Activated CD4-positive, alpha-beta T cell treated with anti-CD3 and anti-CD28 coated beads for 36 hours (primary cell): ENCODE data around the gene POC5. TPM values are rescaled to one million over a fixed set of nuclear protein-coding genes. Genes with fewer than 3 reads are reported as not detected.
"Not testable (repeated sequence)": the region's sequence is repeated elsewhere in the genome, so short reads cannot be mapped to it uniquely, and the experiment has no call there.

ENCODE experiments used
- ATAC-seq: fragments of 200-7000 bp; cut with Tn5 transposase; one replicate; pipeline ENCODE4 v1.10.0; 2021; ENCODE audit warnings: mild to moderate bottlenecking, moderate library complexity
- CTCF ChIA-PET: fragments of 350-600 bp; sonication (Branson Sonifier 250); formaldehyde crosslinking; loops from one replicate; lab custom pipeline; 2021; ENCODE audit warnings: antibody characterized with exemption; lab: Charles Lee
- POLR2A ChIA-PET: fragments of 350-600 bp; sonication (Branson Sonifier 250); formaldehyde crosslinking; loops from one replicate; lab custom pipeline; 2021; ENCODE audit warnings: antibody characterized with exemption, inconsistent platforms; lab: Charles Lee
- DNase-seq: peaks from one replicate; pipeline ENCODE4 v3.0.0-alpha.2; 2020
- H3K27ac Mint-ChIP-seq: one replicate; pipeline ENCODE4 v1.8.0; 2021; ENCODE audit warnings: mixed read lengths
- H3K27me3 Mint-ChIP-seq: one replicate; pipeline ENCODE4 v1.8.0; 2021; ENCODE audit warnings: mixed read lengths
- H3K36me3 Mint-ChIP-seq: one replicate; pipeline ENCODE4 v1.8.0; 2021; ENCODE audit warnings: low read depth, mixed read lengths
- H3K4me1 Mint-ChIP-seq: one replicate; pipeline ENCODE4 v1.8.0; 2021; ENCODE audit warnings: mixed read lengths
- H3K4me3 Mint-ChIP-seq: one replicate; pipeline ENCODE4 v1.8.0; 2021; ENCODE audit warnings: mild to moderate bottlenecking, moderate library complexity, mixed read lengths
- H3K9me3 Mint-ChIP-seq: one replicate; pipeline ENCODE4 v1.8.0; 2021; ENCODE audit warnings: low read depth, mixed read lengths
- intact Hi-C, 2 experiments: fragments of 100-400 bp; cut with DNase I in 1 of 2; cut with micrococcal nuclease in 1 of 2; formaldehyde crosslinking; loops; one replicate each; pipeline versions ENCODE4 v1.14.2 to v1.15.1; 2022 to 2024; cut with DNase I, micrococcal nuclease
- total RNA-seq, 2 experiments: library from RNA; stranded (reverse); gene quantifications; one replicate each; pipeline ENCODE4 v1.2.3, GENCODE V29; 2021

The POC5 gene
- total RNA-seq, 2 experiments from 2014 or later, result 20.2 to 20.3 TPM

DNA sequence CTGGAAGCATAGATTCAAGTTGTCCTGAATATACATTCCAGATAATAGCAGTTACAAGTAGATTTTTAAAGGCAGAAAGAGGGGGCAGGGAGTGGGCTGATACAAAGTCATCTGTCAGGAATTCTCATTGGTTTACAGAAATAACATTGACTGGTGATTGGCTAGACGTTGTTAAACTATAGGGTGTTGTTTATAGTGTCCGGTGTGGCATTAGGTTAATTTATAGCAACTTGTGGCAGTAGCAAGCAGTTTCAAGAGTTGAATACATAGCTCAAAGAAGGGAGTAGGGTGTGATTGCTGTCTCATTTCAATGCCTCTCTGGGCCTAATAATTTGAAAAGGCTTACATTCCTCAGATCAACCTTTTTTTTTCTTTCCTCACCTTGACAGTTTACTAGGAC, 10.7 kb upstream of the POC5 start:
- H3K4me1 Mint-ChIP-seq, result no peaks in the 10 kb centered on the region
- ChIA-PET CTCF (interaction anchor here (1.4 kb wide), 1 partner anchor 9 kb away, joined by 4 read pairs; no protein-coding TSS in a partner anchor), POLR2A (no interaction called here)
- H3K4me3 Mint-ChIP-seq, result no peak overlapping the region
- peaks cover 9% of the 10 kb centered on the region for H3K27me3 Mint-ChIP-seq
- DNase-seq (no peak), ATAC-seq (no peak)
- H3K27ac Mint-ChIP-seq, result no peak overlapping the region
- intact Hi-C loops, result no loop called here
- H3K9me3 Mint-ChIP-seq, result no peaks in the 10 kb centered on the region
- H3K36me3 Mint-ChIP-seq, result peaks cover 2% of the 10 kb centered on the region

DNA sequence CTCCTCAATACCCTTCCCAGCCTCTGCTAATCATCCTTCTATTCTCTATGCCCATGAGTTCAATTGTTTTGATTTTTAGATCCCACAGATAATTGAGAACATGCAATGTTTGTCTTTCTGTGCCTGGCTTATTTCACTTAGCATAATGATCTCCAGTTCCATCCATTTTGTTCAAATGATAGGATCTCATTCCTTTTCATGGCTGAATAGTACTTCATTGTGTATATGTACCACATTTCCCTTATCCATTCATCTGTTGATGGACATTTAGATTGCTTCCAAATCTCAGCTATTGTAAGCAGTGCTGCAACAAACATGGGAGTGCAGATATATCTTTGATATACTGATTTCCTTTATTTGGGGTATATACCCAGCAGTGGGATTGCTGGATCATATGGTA, 9.0 kb upstream of the POC5 start:
- H3K4me1 Mint-ChIP-seq, H3K9me3 Mint-ChIP-seq, ATAC-seq, H3K27ac Mint-ChIP-seq, POLR2A ChIA-PET, H3K36me3 Mint-ChIP-seq, H3K4me3 Mint-ChIP-seq, H3K27me3 Mint-ChIP-seq, DNase-seq, CTCF ChIA-PET, intact Hi-C loops: not testable (repeated sequence)

DNA sequence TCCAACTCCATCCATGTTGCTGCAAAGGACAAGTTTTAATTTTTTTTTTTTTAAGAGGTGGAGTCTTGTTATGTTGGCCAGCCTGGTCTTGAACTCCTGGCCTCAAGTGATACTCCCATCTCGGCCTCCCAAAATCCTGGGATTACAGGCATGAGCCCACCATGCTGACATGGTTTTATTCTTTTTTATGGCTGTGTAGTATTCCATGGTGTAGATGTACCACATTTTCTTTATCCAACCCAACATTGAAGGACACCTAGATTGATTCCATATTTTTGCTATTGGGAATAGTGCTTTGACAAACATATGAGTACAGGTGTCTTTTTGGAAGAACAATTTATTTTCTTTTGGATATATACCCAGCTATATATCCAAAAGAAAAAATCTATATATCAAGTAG, 6.1 kb upstream of the POC5 start:
- DNase-seq (no peak), ATAC-seq (no peak)
- POLR2A ChIA-PET, result interaction anchor here (0.6 kb wide), 2 partner anchors 14 to 33 kb away, joined by 3 read pairs; no protein-coding TSS in a partner anchor
- no peak overlapping the region for H3K4me3 Mint-ChIP-seq
- no peaks in the 10 kb centered on the region for H3K36me3 Mint-ChIP-seq
- H3K27me3 Mint-ChIP-seq, result peaks cover 9% of the 10 kb centered on the region
- CTCF ChIA-PET, result interaction anchor here (0.7 kb wide), 1 partner anchor 910 kb away, joined by 6 read pairs; no protein-coding TSS in a partner anchor
- no peak overlapping the region for H3K27ac Mint-ChIP-seq
- H3K9me3 Mint-ChIP-seq, result no peaks in the 10 kb centered on the region
- intact Hi-C loops, result no loop called here
- H3K4me1 Mint-ChIP-seq, result no peaks in the 10 kb centered on the region

DNA sequence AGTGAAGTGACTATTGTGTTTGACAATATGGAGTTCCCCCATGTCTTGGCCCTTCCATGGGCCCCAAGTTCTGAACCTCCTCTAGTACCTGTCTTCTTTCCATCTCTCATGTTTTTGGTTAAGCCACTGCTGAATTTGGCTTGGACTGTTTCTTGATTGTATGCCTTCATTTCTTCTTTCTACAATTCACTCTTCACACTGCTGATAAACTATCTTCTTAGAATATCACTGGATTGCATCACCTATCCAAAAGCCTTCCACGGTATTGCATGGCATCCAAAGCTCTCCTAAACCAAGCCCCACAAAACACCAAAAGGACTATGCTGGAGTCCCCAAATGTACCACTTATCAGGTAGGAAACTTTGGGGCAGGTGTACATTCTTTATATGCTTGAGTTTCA, 4.3 kb upstream of the POC5 start:
- H3K4me3 Mint-ChIP-seq, result no peak overlapping the region
- POLR2A ChIA-PET, result no interaction called here
- no peaks in the 10 kb centered on the region for H3K9me3 Mint-ChIP-seq
- H3K27ac Mint-ChIP-seq, result no peak overlapping the region
- intact Hi-C loops, result no loop called here
- no peak for DNase-seq
- no peak for ATAC-seq
- peaks cover 6% of the 10 kb centered on the region for H3K27me3 Mint-ChIP-seq
- no peaks in the 10 kb centered on the region for H3K36me3 Mint-ChIP-seq
- CTCF ChIA-PET, result interaction anchor here (0.6 kb wide), 1 partner anchor 15 kb away, joined by 3 read pairs; no protein-coding TSS in a partner anchor
- H3K4me1 Mint-ChIP-seq, result peaks cover 3% of the 10 kb centered on the region

DNA sequence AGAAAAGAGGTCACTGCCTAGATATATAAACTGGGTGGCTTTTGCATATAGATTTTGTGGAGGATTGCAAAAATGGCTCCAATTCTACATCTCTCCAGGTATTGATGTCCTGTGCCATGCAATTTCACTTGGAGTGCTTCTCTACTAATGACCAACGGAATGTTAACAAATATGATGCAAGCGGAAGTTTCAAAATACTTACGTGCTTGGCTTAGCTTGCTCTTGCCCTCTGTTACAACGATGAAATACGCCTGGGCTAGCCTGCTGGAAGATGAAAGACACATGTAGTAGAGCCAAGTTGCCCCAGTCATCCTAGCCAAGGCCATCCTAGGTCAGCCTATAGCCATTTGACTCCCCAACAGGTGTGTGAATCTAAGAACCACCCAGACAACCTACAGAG, 3.6 kb upstream of the POC5 start:
- Mint-ChIP-seq H3K4me3 (no peak overlapping the region), H3K36me3 (peaks cover 1% of the 10 kb centered on the region), H3K27ac (no peak overlapping the region), H3K9me3 (no peaks in the 10 kb centered on the region), H3K4me1 (peaks cover 10% of the 10 kb centered on the region), H3K27me3 (peaks cover 3% of the 10 kb centered on the region)
- CTCF ChIA-PET, result interaction anchor here (0.6 kb wide), 1 partner anchor 14 kb away, joined by 3 read pairs; no protein-coding TSS in a partner anchor
- POLR2A ChIA-PET, result no interaction called here
- DNase-seq (no peak), ATAC-seq (no peak)
- intact Hi-C loops, result no loop called here

DNA sequence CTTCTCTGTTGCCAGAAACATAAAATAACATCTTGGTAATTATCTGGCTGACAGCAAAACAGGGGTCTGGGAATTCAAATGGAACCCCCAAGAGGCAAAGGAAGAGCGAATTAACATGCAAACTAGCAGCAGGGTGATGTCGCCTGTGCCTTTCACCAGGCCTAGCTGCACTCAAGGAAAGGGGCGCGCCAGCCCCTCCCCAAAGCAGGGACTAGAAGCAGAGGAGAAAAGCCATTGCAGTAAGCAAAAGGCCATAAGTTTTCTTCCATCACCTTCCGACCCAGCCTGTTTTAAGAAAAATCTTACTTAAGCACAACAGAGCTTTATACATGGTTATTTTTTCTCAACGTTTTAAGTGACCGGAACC, 539 bp downstream of the POC5 start:
- Mint-ChIP-seq H3K27ac (peak overlapping the region; percentile 99), H3K4me1 (peaks cover 35% of the 10 kb centered on the region), H3K36me3 (peaks cover 18% of the 10 kb centered on the region), H3K4me3 (peak overlapping the region; percentile 97), H3K9me3 (no peaks in the 10 kb centered on the region), H3K27me3 (no peaks in the 10 kb centered on the region)
- POLR2A ChIA-PET, result interaction anchor here (0.6 to 1.5 kb wide), 3 partner anchors 47 to 205 kb away, joined by 3 to 4 read pairs (median 4); partner anchors contain the start of genes CERT1 and POLK
- DNase-seq, result no peak
- CTCF ChIA-PET, result interaction anchor here (0.8 to 1.1 kb wide), 3 partner anchors 28 to 659 kb away, joined by 3 read pairs; no protein-coding TSS in a partner anchor
- intact Hi-C loops, result loop anchor here (1.0 to 10.0 kb wide), 16 partner anchors 47 to 1316 kb away; partner anchors contain the start of genes CERT1 (in 2 of the 2), GFM2 (in 2 of the 2), HMGCR (in 2 of the 2) and IQGAP2 (in 2 of the 2)
- peak; percentile 9 for ATAC-seq

DNA sequence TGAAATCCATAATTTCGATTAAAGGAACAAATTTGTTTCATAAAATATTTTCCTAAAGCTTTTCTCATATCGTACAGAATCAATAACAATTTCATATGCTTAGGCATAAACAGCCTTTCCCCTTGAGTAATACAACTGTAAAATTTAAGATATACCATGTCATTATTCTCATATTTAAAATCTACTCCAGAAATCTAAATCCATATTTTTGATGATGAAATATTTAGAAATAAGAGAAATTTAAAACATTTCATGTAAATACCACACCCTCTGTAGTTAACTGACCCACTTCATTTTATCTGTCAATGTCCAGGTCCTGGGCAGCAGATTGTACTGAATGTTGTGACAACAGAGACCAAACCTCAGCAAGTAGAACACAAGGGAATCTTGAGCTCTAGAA, 5.1 kb downstream of the POC5 start:
- ATAC-seq (no peak), DNase-seq (no peak)
- intact Hi-C loops, result loop anchor here (10.0 kb wide), 2 partner anchors 463 to 947 kb away; partner anchors contain the start of genes GFM2 (in 1 of the 2) and NSA2 (in 1 of the 2)
- Mint-ChIP-seq H3K36me3 (peaks cover 24% of the 10 kb centered on the region), H3K4me3 (no peak overlapping the region), H3K27me3 (no peaks in the 10 kb centered on the region), H3K4me1 (peaks cover 37% of the 10 kb centered on the region), H3K27ac (no peak overlapping the region), H3K9me3 (no peaks in the 10 kb centered on the region)
- ChIA-PET CTCF (no interaction called here), POLR2A (no interaction called here)

DNA sequence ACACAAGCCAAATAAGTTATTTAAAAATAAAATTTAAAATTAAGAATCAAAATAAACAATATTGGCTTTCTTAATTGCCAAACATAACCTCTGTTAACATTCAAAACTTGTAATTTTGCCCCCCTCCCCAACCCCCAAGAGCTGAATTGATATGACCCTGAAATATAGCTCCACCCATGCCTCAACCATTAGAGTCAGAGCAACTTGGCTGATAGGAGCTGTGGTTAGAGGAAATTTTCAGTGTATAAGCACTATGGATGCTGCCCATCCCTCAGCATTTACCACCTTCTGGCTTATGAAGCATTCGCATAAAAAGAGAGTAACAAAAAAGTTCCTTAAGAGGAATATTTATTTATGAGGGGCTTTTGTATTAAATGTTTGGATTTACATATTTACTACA, 6.1 kb downstream of the POC5 start:
- H3K27ac Mint-ChIP-seq, result no peak overlapping the region
- no peak overlapping the region for H3K4me3 Mint-ChIP-seq
- ATAC-seq (no peak), DNase-seq (no peak)
- peaks cover 32% of the 10 kb centered on the region for H3K4me1 Mint-ChIP-seq
- H3K9me3 Mint-ChIP-seq, result no peaks in the 10 kb centered on the region
- no peaks in the 10 kb centered on the region for H3K27me3 Mint-ChIP-seq
- POLR2A ChIA-PET, result interaction anchor here (0.5 kb wide), 1 partner anchor 201 kb away, joined by 3 read pairs; no protein-coding TSS in a partner anchor
- intact Hi-C loops, result loop anchor here (10.0 kb wide), 2 partner anchors 464 to 946 kb away; partner anchors contain the start of genes GFM2 (in 1 of the 2) and NSA2 (in 1 of the 2)
- peaks cover 24% of the 10 kb centered on the region for H3K36me3 Mint-ChIP-seq
- CTCF ChIA-PET, result no interaction called here

DNA sequence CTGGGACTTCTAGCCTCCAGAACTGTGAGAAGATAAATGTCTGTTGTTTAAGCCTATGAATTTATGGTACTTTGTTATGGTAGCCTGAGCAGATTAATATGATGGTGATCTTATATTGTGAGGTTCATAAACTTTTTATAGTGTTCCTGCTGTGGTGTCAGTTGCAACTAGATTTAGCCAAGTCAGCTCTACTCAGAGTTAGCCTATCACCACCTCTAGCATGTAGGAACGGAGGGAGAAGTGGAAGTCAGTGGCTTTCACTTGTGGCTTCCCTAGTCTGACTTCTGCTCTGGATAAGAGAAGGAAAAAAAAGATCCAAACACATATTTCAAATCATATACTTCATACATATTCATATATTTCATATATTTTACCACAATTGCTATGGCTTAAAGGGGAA, 6.6 kb downstream of the POC5 start:
- CTCF ChIA-PET, result no interaction called here
- peaks cover 32% of the 10 kb centered on the region for H3K4me1 Mint-ChIP-seq
- POLR2A ChIA-PET, result no interaction called here
- no peaks in the 10 kb centered on the region for H3K9me3 Mint-ChIP-seq
- intact Hi-C loops, result loop anchor here (10.0 kb wide), 2 partner anchors 464 to 946 kb away; partner anchors contain the start of genes GFM2 (in 1 of the 2) and NSA2 (in 1 of the 2)
- H3K27me3 Mint-ChIP-seq, result no peaks in the 10 kb centered on the region
- H3K36me3 Mint-ChIP-seq, result peaks cover 22% of the 10 kb centered on the region
- H3K27ac Mint-ChIP-seq, result no peak overlapping the region
- no peak overlapping the region for H3K4me3 Mint-ChIP-seq
- ATAC-seq (no peak), DNase-seq (no peak)

DNA sequence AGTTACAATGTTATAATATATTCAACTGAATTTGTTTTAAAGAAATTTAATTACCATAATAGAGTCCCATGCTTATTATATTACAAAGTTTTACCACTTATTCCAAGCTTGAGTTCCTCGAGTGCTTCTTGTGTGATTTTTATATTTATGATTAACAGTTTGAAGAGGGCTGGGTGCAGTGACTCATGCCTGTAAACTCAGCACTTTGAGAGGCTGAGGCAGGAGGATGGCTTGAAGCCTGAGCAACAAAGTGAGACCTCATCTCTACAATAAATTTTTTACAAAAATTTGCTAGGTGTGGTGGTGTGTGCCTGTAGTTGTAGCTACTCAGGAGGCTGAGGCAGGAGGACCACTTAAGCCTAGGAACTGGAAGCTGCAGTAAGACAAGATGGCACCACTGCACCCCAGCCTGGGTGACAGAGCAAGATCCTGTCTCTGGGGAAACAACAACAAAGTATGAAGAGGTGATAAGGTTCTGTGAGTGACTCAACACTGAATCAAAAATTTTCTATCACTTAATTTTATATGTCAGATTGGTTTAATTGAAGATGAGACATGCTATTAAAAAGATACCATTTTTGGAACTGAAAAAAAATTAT, 9.2 kb downstream of the POC5 start:
- DNase-seq, result no peak
- ChIA-PET POLR2A (interaction anchor here (0.7 kb wide), 1 partner anchor 9 kb away, joined by 4 read pairs; the partner anchor contains the start of gene POC5), CTCF (interaction anchor here (1.1 kb wide), 1 partner anchor 42 kb away, joined by 3 read pairs; no protein-coding TSS in a partner anchor)
- H3K9me3 Mint-ChIP-seq, result no peaks in the 10 kb centered on the region
- ATAC-seq, result no peak
- H3K4me1 Mint-ChIP-seq, result peaks cover 12% of the 10 kb centered on the region
- intact Hi-C loops, result no loop called here
- H3K27me3 Mint-ChIP-seq, result no peaks in the 10 kb centered on the region
- peaks cover 16% of the 10 kb centered on the region for H3K36me3 Mint-ChIP-seq
- H3K27ac Mint-ChIP-seq, result no peak overlapping the region
- H3K4me3 Mint-ChIP-seq, result no peak overlapping the region

DNA sequence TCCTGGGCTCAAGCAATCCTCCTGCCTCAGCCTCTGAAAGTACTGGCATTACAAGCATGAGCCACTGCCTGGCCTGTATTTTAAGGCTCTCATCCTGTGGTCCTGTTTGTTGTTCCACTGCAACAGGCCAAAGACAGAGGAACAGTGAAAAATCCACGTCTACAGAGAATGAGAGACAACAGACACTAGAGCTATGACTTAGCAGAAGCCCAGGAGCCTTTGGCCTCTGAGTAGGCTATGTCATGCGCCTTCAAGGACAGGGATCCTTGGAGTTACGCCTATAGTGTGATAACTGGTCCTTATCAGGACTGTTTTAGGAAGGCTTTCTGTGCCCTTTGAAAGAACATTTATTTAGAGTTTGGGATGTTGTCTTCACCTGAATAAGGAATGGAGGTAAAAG, 10.5 kb downstream of the POC5 start:
- no peak overlapping the region for H3K27ac Mint-ChIP-seq
- no peak for ATAC-seq
- DNase-seq, result no peak
- intact Hi-C loops, result no loop called here
- POLR2A ChIA-PET, result no interaction called here
- H3K36me3 Mint-ChIP-seq, result peaks cover 27% of the 10 kb centered on the region
- no peak overlapping the region for H3K4me3 Mint-ChIP-seq
- CTCF ChIA-PET, result interaction anchor here (1.0 kb wide), 2 partner anchors 15 to 449 kb away, joined by 3 read pairs; no protein-coding TSS in a partner anchor
- no peaks in the 10 kb centered on the region for H3K27me3 Mint-ChIP-seq
- peaks cover 11% of the 10 kb centered on the region for H3K4me1 Mint-ChIP-seq
- no peaks in the 10 kb centered on the region for H3K9me3 Mint-ChIP-seq
